Endothelial cell of umbilical vein (primary cell): ENCODE measurements around the gene TTF1. TPM values are rescaled to one million over a fixed set of nuclear protein-coding genes. Genes with fewer than 3 reads are reported as not detected.

Source experiments
- BruUV-seq: library from RNA; stranded (reverse); fragments of 400-500 nt; replicated peaks from 2 replicates; lab custom pipeline; 2021; lab: Mats Ljungman, UMichigan
- CTCF ChIA-PET: fragments of 300-600, 350-600 bp; sonication (Branson Sonifier 250); formaldehyde crosslinking; loops from one replicate; lab custom pipeline; 2021; ENCODE audit warnings: antibody characterized with exemption, inconsistent platforms; lab: Charles Lee
- POLR2A ChIA-PET: fragments of 300-600, 350-600 bp; sonication (Branson Sonifier 250); formaldehyde crosslinking; loops from one replicate; lab custom pipeline; 2021; ENCODE audit warnings: antibody characterized with exemption, inconsistent platforms; lab: Charles Lee
- DNase-seq: peaks from one replicate; pipeline ENCODE4 v3.0.0-alpha.2; 2011; ENCODE audit warnings: low read depth, low spot score
- FAIRE-seq: peaks from 2 replicates; lab custom pipeline; 2011; peaks lifted over from hg19 to GRCh38; lab: Jason Lieb, UNC
- H2AFZ ChIP-seq: 2 replicates; pipeline ENCODE4 v1.6.0; 2012; ENCODE audit warnings: low read depth, low read length, control low read depth, inconsistent platforms
- H3K27ac ChIP-seq: 2 replicates; pipeline ENCODE4 v1.5.1; 2011; ENCODE audit warnings: low read depth, mild to moderate bottlenecking, control low read depth, low read length, moderate library complexity; ENCODE audit not compliant: insufficient read depth
- H3K27me3 ChIP-seq, 2 experiments: 2 replicates each; pipeline versions ENCODE4 v1.6.0 to v1.6.1; 2011; ENCODE audit warnings: low read length in 2 of 2, mixed read lengths in 1 of 2; ENCODE audit not compliant: control insufficient read depth in 2 of 2, insufficient read depth in 2 of 2
- H3K36me3 ChIP-seq, 2 experiments: 2 replicates in 1 of 2; 3 replicates in 1 of 2; pipeline ENCODE4 v1.5.1; 2011; ENCODE audit warnings: low read length in 2 of 2, mild to moderate bottlenecking in 1 of 2, moderate library complexity in 1 of 2; ENCODE audit not compliant: control insufficient read depth in 2 of 2, insufficient read depth in 2 of 2; ENCODE audit errors: extremely low read depth in 1 of 2
- H3K4me1 ChIP-seq: 3 replicates; pipeline ENCODE4 v1.5.1; 2011; ENCODE audit warnings: mild to moderate bottlenecking, low read length; ENCODE audit not compliant: control insufficient read depth, insufficient read depth; ENCODE audit errors: extremely low read depth
- H3K4me2 ChIP-seq: 2 replicates; pipeline ENCODE4 v1.6.1; 2011; ENCODE audit warnings: low read length, control low read depth, mixed read lengths; ENCODE audit not compliant: insufficient read depth
- H3K4me3 ChIP-seq, 3 experiments: fragments of 200-600 bp in 1 of 3; sonication (generic), shearing (Covaris generic) in 1 of 3; replicated peaks in 1 of 3; 2 replicates each; pipeline ENCODE4 v1.5.1; 2011 to 2016; ENCODE audit warnings: control low read depth in 3 of 3, low read length in 3 of 3, mild to moderate bottlenecking in 2 of 3, inconsistent platforms in 1 of 3, low read depth in 1 of 3, moderate library complexity in 1 of 3; ENCODE audit not compliant: insufficient read depth in 1 of 3
- H3K79me2 ChIP-seq: 2 replicates; pipeline ENCODE4 v1.6.0; 2012; ENCODE audit warnings: low read length, inconsistent platforms; ENCODE audit not compliant: control insufficient read depth, insufficient read depth
- H3K9ac ChIP-seq: replicated peaks from 2 replicates; pipeline ENCODE3; 2011; ENCODE audit warnings: low read length, control low read depth; ENCODE audit not compliant: insufficient read depth; ENCODE audit errors: extremely low read depth
- H3K9me1 ChIP-seq: replicated peaks from 3 replicates; pipeline ENCODE4 v1.6.0; 2011; ENCODE audit warnings: mild to moderate bottlenecking, low read length; ENCODE audit not compliant: control insufficient read depth, insufficient read depth; ENCODE audit errors: extremely low read depth
- H3K9me3 ChIP-seq: replicated peaks from 2 replicates; pipeline ENCODE4 v1.5.1; 2012; ENCODE audit warnings: low read length, inconsistent platforms; ENCODE audit not compliant: control insufficient read depth, insufficient read depth
- H4K20me1 ChIP-seq: replicated peaks from 2 replicates; pipeline ENCODE3; 2011; ENCODE audit warnings: mild to moderate bottlenecking, low read length; ENCODE audit not compliant: control insufficient read depth, insufficient read depth; ENCODE audit errors: extremely low read depth
- EZH2 ChIP-seq: IDR thresholded peaks from 2 replicates; pipeline ENCODE4 v1.6.1; 2012; ENCODE audit warnings: borderline replicate concordance, low read depth, mild to moderate bottlenecking, moderate library complexity, low read length, inconsistent platforms; ENCODE audit not compliant: severe bottlenecking
- FOS ChIP-seq: IDR thresholded peaks from 2 replicates; pipeline ENCODE4 v1.6.1; 2011; ENCODE audit warnings: mild to moderate bottlenecking, low read length, moderate library complexity, borderline replicate concordance; ENCODE audit not compliant: insufficient read depth
- GATA2 ChIP-seq: IDR thresholded peaks from 2 replicates; pipeline ENCODE4 v1.7.0; 2011; ENCODE audit warnings: low read depth, mild to moderate bottlenecking, moderate library complexity, mixed read lengths, low read length; ENCODE audit not compliant: insufficient read length, insufficient read depth
- JUN ChIP-seq: IDR thresholded peaks from 2 replicates; pipeline ENCODE4 v1.6.1; 2011; ENCODE audit warnings: borderline replicate concordance, low read depth; ENCODE audit not compliant: insufficient read length, insufficient read depth
- MYC ChIP-seq: IDR thresholded peaks from one replicate; pipeline ENCODE4 v1.6.1; 2011; ENCODE audit warnings: mild to moderate bottlenecking, low read depth, low read length
- POLR2A ChIP-seq: IDR thresholded peaks from 2 replicates; pipeline ENCODE4 v1.6.1; 2012; ENCODE audit warnings: low read depth, mild to moderate bottlenecking, control low read depth, low read length
- POLR2AphosphoS5 ChIP-seq: IDR thresholded peaks from 2 replicates; pipeline ENCODE4 v1.6.1; 2012; ENCODE audit warnings: low read depth, mild to moderate bottlenecking, control low read depth, low read length, moderate library complexity; ENCODE audit not compliant: insufficient read depth
- dilution Hi-C: fragments of 300-500 bp; cut with MboI; formaldehyde crosslinking; loops from one replicate; pipeline ENCODE4 v1.15.0; 2019; ENCODE audit warnings: low sequenced_read_pairs; ENCODE audit not compliant: extremely low pct_ligation_motif_present
- intact Hi-C: fragments of 100-400 bp; cut with micrococcal nuclease; formaldehyde crosslinking; loops from one replicate; pipeline ENCODE4 v1.10.0; 2022
- polyA plus RNA-seq, 4 experiments: library from polyadenylated mRNA; depleted of rRNA in 3 of 4; stranded (reverse) in 3 of 4; unstranded in 1 of 4; fragments of >200 nt; gene quantifications; 2 replicates each; pipeline versions ENCODE4 v1.2.1 to v1.2.3, GENCODE V29; 2011 to 2012; ENCODE audit warnings: missing spikeins in 1 of 4
- total RNA-seq: library from RNA; stranded (reverse); gene quantifications from 2 replicates; pipeline ENCODE4 v1.2.3, GENCODE V29; 2021
- TF ChIP-seq, protein P1 (sequence below), 2 donors: IDR thresholded peaks; 1 replicate in 1 of 2; 2 replicates in 1 of 2; pipeline ENCODE4 v1.5.1; 2011; ENCODE audit warnings: low read length in 2 of 2, mild to moderate bottlenecking in 2 of 2, moderate library complexity in 2 of 2, control low read depth in 1 of 2, inconsistent platforms in 1 of 2, low read depth in 1 of 2; ENCODE audit not compliant: insufficient read depth in 1 of 2; ENCODE audit errors: extremely low read depth in 1 of 2
- TF ChIP-seq, protein P2 (sequence below): IDR thresholded peaks from 2 replicates; pipeline ENCODE4 v1.6.1; 2011; ENCODE audit not compliant: insufficient read depth, insufficient read length

Gene TTF1
- total and polyA plus RNA-seq, 2 donors (not counting 3 experiments of a cell fraction or from before 2014, with no cell fraction given): 4.9 to 12.0 TPM

DNA sequence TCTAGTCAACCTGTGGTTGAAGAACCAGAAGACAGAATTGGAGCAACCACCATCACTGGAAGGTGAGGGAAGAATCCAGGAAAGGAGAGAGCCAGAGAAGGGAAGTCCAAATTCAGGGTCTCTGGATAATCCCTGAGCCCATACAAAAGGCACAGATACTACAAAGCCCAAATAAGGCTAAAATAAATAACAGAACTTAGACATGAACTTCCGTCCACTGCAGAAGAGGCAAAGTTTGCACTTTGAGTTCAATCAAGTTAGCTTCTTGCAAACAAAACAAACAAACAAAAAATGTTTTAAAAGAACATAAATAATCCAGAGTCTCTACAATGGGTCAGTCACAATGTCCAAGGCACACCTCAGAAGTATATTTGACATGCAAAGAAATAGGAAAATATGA lies 24.4 kb upstream of the TTF1 start:
- FAIRE-seq: no peak

More for the DNA sequence above, 24.4 kb upstream of the TTF1 start:
- Histone ChIP-seq H4K20me1 (no peaks in the 10 kb centered on the region), H3K4me2 (no peak overlapping the region), H3K27ac (no peak overlapping the region), H3K36me3 (no peaks in the 10 kb centered on the region), H3K9ac (no peak overlapping the region), H3K9me1 (no peaks in the 10 kb centered on the region), H3K4me1 (no peaks in the 10 kb centered on the region), H3K4me3 (no peak overlapping the region), H3K9me3 (no peaks in the 10 kb centered on the region), H2AFZ (no peak overlapping the region), H3K27me3 (peaks cover 15% of the 10 kb centered on the region in 2 experiments), H3K79me2 (no peaks in the 10 kb centered on the region)
- BruUV-seq: no TSS peak
- ChIA-PET CTCF (interaction anchor here (0.6 kb wide), 1 partner anchor 359 kb away, joined by 3 read pairs; no protein-coding TSS in a partner anchor), POLR2A (no interaction called here)
- intact Hi-C loops (no loop called here), dilution Hi-C loops (no loop called here)
- TF ChIP-seq, protein P1, sequence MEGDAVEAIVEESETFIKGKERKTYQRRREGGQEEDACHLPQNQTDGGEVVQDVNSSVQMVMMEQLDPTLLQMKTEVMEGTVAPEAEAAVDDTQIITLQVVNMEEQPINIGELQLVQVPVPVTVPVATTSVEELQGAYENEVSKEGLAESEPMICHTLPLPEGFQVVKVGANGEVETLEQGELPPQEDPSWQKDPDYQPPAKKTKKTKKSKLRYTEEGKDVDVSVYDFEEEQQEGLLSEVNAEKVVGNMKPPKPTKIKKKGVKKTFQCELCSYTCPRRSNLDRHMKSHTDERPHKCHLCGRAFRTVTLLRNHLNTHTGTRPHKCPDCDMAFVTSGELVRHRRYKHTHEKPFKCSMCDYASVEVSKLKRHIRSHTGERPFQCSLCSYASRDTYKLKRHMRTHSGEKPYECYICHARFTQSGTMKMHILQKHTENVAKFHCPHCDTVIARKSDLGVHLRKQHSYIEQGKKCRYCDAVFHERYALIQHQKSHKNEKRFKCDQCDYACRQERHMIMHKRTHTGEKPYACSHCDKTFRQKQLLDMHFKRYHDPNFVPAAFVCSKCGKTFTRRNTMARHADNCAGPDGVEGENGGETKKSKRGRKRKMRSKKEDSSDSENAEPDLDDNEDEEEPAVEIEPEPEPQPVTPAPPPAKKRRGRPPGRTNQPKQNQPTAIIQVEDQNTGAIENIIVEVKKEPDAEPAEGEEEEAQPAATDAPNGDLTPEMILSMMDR (IDR thresholded peaks at IDR 0.05; ENCODE audit: extremely low read depth in 1 of 2, insufficient read depth in 1 of 2, low read depth in 1 of 2, low read length in 2 of 2): no peak
- TF ChIP-seq, protein P2, sequence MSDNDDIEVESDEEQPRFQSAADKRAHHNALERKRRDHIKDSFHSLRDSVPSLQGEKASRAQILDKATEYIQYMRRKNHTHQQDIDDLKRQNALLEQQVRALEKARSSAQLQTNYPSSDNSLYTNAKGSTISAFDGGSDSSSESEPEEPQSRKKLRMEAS: no peak
- TF ChIP-seq FOS (no peak), GATA2 (no peak), JUN (no peak), EZH2 (no peak), POLR2A (no peak), POLR2AphosphoS5 (no peak), MYC (no peak)
- DNase-seq: no peak
